ENCODE results near the gene CCDC33. TPM values are rescaled to one million over a fixed set of nuclear protein-coding genes. Genes with fewer than 3 reads are reported as not detected.
"Not testable (repeated sequence)": the region's sequence is repeated elsewhere in the genome, so short reads cannot be mapped to it uniquely, and the experiment has no call there.

The CCDC33 gene
- total RNA-seq, 1 experiment from 2014 or later = 0.15 TPM

- H3K9ac ChIP-seq (ENCODE audit: low read length); H3K27me3 ChIP-seq (ENCODE audit: insufficient read depth, low read length); H3K27ac ChIP-seq (ENCODE audit: low read depth, low read length); H2AFZ ChIP-seq (ENCODE audit: low read depth, low read length, poor library complexity, severe bottlenecking); BruUV-seq (replicated peaks); DNase-seq (ENCODE audit: low read depth, low spot score); H3K4me2 ChIP-seq (ENCODE audit: low read length); CTCF ChIA-PET; intact Hi-C loops (cut with micrococcal nuclease); RAD21 ChIA-PET (ENCODE audit: low non-redundant PET in 1 of 2, low total read pairs in 2 of 2, uncharacterized antibody in 2 of 2, unreplicated experiment in 2 of 2); H3K9me3 ChIP-seq (ENCODE audit: control insufficient read depth in 1 of 2, insufficient read depth in 1 of 2, low read depth in 1 of 2, low read length in 2 of 2); POLR2A ChIA-PET; H3K79me2 ChIP-seq (ENCODE audit: insufficient read depth, low read length); H3K36me3 ChIP-seq (ENCODE audit: control insufficient read depth in 1 of 2, insufficient read depth in 2 of 2, low read length in 2 of 2); H4K20me1 ChIP-seq (ENCODE audit: insufficient read depth); H3K9me2 ChIP-seq (ENCODE audit: insufficient read depth); H3K4me3 ChIP-seq (replicated peaks in 1 of 2; ENCODE audit: low read depth in 1 of 2, low read length in 2 of 2); H3K4me1 ChIP-seq (ENCODE audit: control insufficient read depth in 1 of 2, insufficient read depth in 2 of 2, low read length in 2 of 2); ATAC-seq: not testable (repeated sequence)
Observed at GRCh38 chr15:74353992-74354391, 117.9 kb downstream of the CCDC33 start.

GRCh38 chr15:74356050-74356449 is 119.9 kb downstream of the CCDC33 start:
- H3K4me3 ChIP-seq (replicated peaks in 1 of 2; ENCODE audit: low read depth in 1 of 2, low read length in 2 of 2); intact Hi-C loops (cut with micrococcal nuclease); H2AFZ ChIP-seq (ENCODE audit: low read depth, low read length, poor library complexity, severe bottlenecking); POLR2A ChIA-PET; BruUV-seq (replicated peaks); ATAC-seq; H3K36me3 ChIP-seq (ENCODE audit: control insufficient read depth in 1 of 2, insufficient read depth in 2 of 2, low read length in 2 of 2); H3K27ac ChIP-seq (ENCODE audit: low read depth, low read length); DNase-seq (ENCODE audit: low read depth, low spot score); H3K9me3 ChIP-seq (ENCODE audit: control insufficient read depth in 1 of 2, insufficient read depth in 1 of 2, low read depth in 1 of 2, low read length in 2 of 2); CTCF ChIA-PET; RAD21 ChIA-PET (ENCODE audit: low non-redundant PET in 1 of 2, low total read pairs in 2 of 2, uncharacterized antibody in 2 of 2, unreplicated experiment in 2 of 2); H3K79me2 ChIP-seq (ENCODE audit: insufficient read depth, low read length); H3K4me1 ChIP-seq (ENCODE audit: control insufficient read depth in 1 of 2, insufficient read depth in 2 of 2, low read length in 2 of 2); H3K4me2 ChIP-seq (ENCODE audit: low read length); H3K9me2 ChIP-seq (ENCODE audit: insufficient read depth); H4K20me1 ChIP-seq (ENCODE audit: insufficient read depth); H3K9ac ChIP-seq (ENCODE audit: low read length); H3K27me3 ChIP-seq (ENCODE audit: insufficient read depth, low read length): not testable (repeated sequence)

GRCh38 chr15:74357514-74357913 is 121.4 kb downstream of the CCDC33 start:
- ATAC-seq; POLR2A ChIA-PET; intact Hi-C loops (cut with micrococcal nuclease); H3K27me3 ChIP-seq (ENCODE audit: insufficient read depth, low read length); CTCF ChIA-PET; H3K4me3 ChIP-seq (replicated peaks in 1 of 2; ENCODE audit: low read depth in 1 of 2, low read length in 2 of 2); H3K79me2 ChIP-seq (ENCODE audit: insufficient read depth, low read length); BruUV-seq (replicated peaks); H3K4me1 ChIP-seq (ENCODE audit: control insufficient read depth in 1 of 2, insufficient read depth in 2 of 2, low read length in 2 of 2); H2AFZ ChIP-seq (ENCODE audit: low read depth, low read length, poor library complexity, severe bottlenecking); RAD21 ChIA-PET (ENCODE audit: low non-redundant PET in 1 of 2, low total read pairs in 2 of 2, uncharacterized antibody in 2 of 2, unreplicated experiment in 2 of 2); H3K4me2 ChIP-seq (ENCODE audit: low read length); H3K36me3 ChIP-seq (ENCODE audit: control insufficient read depth in 1 of 2, insufficient read depth in 2 of 2, low read length in 2 of 2); H3K27ac ChIP-seq (ENCODE audit: low read depth, low read length); H3K9me3 ChIP-seq (ENCODE audit: control insufficient read depth in 1 of 2, insufficient read depth in 1 of 2, low read depth in 1 of 2, low read length in 2 of 2); H3K9me2 ChIP-seq (ENCODE audit: insufficient read depth); H3K9ac ChIP-seq (ENCODE audit: low read length); DNase-seq (ENCODE audit: low read depth, low spot score); H4K20me1 ChIP-seq (ENCODE audit: insufficient read depth): not testable (repeated sequence)

GRCh38 chr15:74359376-74359775 is 123.2 kb downstream of the CCDC33 start:
- RAD21 ChIA-PET (ENCODE audit: low non-redundant PET in 1 of 2, low total read pairs in 2 of 2, uncharacterized antibody in 2 of 2, unreplicated experiment in 2 of 2); H3K9me3 ChIP-seq (ENCODE audit: control insufficient read depth in 1 of 2, insufficient read depth in 1 of 2, low read depth in 1 of 2, low read length in 2 of 2); H3K4me1 ChIP-seq (ENCODE audit: control insufficient read depth in 1 of 2, insufficient read depth in 2 of 2, low read length in 2 of 2); POLR2A ChIA-PET; H3K27ac ChIP-seq (ENCODE audit: low read depth, low read length); H3K9me2 ChIP-seq (ENCODE audit: insufficient read depth); DNase-seq (ENCODE audit: low read depth, low spot score); H3K36me3 ChIP-seq (ENCODE audit: control insufficient read depth in 1 of 2, insufficient read depth in 2 of 2, low read length in 2 of 2); H3K9ac ChIP-seq (ENCODE audit: low read length); H3K27me3 ChIP-seq (ENCODE audit: insufficient read depth, low read length); H3K4me3 ChIP-seq (replicated peaks in 1 of 2; ENCODE audit: low read depth in 1 of 2, low read length in 2 of 2); H4K20me1 ChIP-seq (ENCODE audit: insufficient read depth); H3K79me2 ChIP-seq (ENCODE audit: insufficient read depth, low read length); intact Hi-C loops (cut with micrococcal nuclease); H2AFZ ChIP-seq (ENCODE audit: low read depth, low read length, poor library complexity, severe bottlenecking); H3K4me2 ChIP-seq (ENCODE audit: low read length); BruUV-seq (replicated peaks); ATAC-seq: not testable (repeated sequence)
- CTCF ChIA-PET = interaction anchor here (1.2 kb wide), 1 partner anchor 11 kb away, joined by 3 read pairs; no protein-coding TSS in a partner anchor

- intact Hi-C loops (cut with micrococcal nuclease); H2AFZ ChIP-seq (ENCODE audit: low read depth, low read length, poor library complexity, severe bottlenecking); H4K20me1 ChIP-seq (ENCODE audit: insufficient read depth); H3K36me3 ChIP-seq (ENCODE audit: control insufficient read depth in 1 of 2, insufficient read depth in 2 of 2, low read length in 2 of 2); DNase-seq (ENCODE audit: low read depth, low spot score); H3K9me2 ChIP-seq (ENCODE audit: insufficient read depth); H3K79me2 ChIP-seq (ENCODE audit: insufficient read depth, low read length); RAD21 ChIA-PET (ENCODE audit: low non-redundant PET in 1 of 2, low total read pairs in 2 of 2, uncharacterized antibody in 2 of 2, unreplicated experiment in 2 of 2); CTCF ChIA-PET; H3K9me3 ChIP-seq (ENCODE audit: control insufficient read depth in 1 of 2, insufficient read depth in 1 of 2, low read depth in 1 of 2, low read length in 2 of 2); H3K27me3 ChIP-seq (ENCODE audit: insufficient read depth, low read length); H3K27ac ChIP-seq (ENCODE audit: low read depth, low read length); BruUV-seq (replicated peaks); H3K4me3 ChIP-seq (replicated peaks in 1 of 2; ENCODE audit: low read depth in 1 of 2, low read length in 2 of 2); H3K4me1 ChIP-seq (ENCODE audit: control insufficient read depth in 1 of 2, insufficient read depth in 2 of 2, low read length in 2 of 2); POLR2A ChIA-PET; ATAC-seq; H3K9ac ChIP-seq (ENCODE audit: low read length); H3K4me2 ChIP-seq (ENCODE audit: low read length): not testable (repeated sequence)
Observed at GRCh38 chr15:74360855-74361254, 124.7 kb downstream of the CCDC33 start.

Measured in HCT116 (cell line).